GM12891 (cell line): Measurements from ENCODE around the gene SLC49A3.

ENCODE experiments used
- POLR2A ChIP-seq: IDR thresholded peaks from 2 replicates; pipeline ENCODE4 v1.6.1; 2011; ENCODE audit warnings: low read depth, low read length, control low read depth
- POLR2AphosphoS5 ChIP-seq: IDR thresholded peaks from 2 replicates; pipeline ENCODE4 v1.6.1; 2011; ENCODE audit warnings: low read depth, low read length, control low read depth
- SPI1 ChIP-seq: IDR thresholded peaks from 2 replicates; pipeline ENCODE4 v1.6.1; 2011; ENCODE audit warnings: low read depth, low read length, control low read depth
- TAF1 ChIP-seq: IDR thresholded peaks from 2 replicates; pipeline ENCODE4 v1.6.1; 2011; ENCODE audit warnings: low read depth, low read length, control low read depth

DNA sequence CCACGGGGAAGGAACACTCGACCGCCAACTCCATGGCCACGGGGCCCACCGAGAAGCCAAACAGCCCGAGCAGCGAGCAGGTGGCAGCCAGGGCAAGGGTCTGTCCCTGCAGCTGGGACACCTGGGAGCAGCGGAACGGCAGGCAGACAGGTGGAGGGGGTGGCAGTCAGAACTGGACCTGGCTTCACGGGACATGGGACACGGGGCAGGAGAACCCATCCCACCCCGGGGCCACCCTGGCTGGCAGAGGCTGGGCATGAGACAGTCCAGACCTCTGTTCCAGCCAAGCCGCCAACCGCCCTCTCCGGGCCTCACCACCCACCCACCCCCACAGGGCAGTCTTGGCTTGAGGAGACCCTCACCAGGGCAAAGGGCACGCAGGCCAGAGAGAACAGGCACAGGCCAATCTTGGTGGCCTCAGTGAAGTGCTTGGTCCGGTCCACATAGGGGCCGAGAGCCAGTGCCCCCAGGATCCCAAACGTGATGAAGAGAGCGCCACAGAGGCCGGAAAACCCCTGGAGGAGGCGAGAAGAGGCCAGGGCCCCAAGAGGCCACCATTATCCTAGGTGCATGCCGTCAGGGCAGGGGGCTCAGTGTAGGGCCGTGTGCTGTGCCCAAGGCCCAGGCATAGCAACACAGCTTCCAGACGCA, 5.6 kb downstream of the SLC49A3 start:
- TF ChIP-seq POLR2A (no peak), POLR2AphosphoS5 (no peak), SPI1 (no peak), TAF1 (no peak)
